ENCODE measurements around the gene RO60. TPM values are rescaled to one million over a fixed set of nuclear protein-coding genes. Genes with fewer than 3 reads are reported as not detected.

The RO60 gene
- total RNA-seq, 1 experiment from 2014 or later = 69.5 TPM

DNA sequence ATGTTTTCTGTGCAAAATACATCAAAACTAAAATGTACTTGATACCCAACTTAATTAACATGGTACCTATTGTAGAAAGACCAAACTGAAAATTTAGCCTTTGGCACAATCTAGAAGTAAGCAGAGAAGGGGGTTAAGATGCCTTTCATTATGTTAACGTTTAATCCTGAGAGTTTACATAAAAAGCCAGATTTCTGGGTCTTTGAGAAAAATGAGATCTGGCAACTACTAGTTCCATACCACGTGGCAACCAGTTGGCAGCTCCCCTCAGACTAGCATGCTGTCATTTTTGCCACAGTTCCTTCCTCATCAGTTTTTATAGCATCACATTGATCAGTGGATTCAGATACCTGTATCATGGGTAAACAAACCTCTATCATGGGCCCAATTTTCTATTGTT, 1.5 kb downstream of the RO60 start:
- H3K36me3 ChIP-seq (ENCODE audit: control insufficient read depth in 1 of 2, insufficient read depth in 2 of 2, low read length in 2 of 2) = no peaks in the 10 kb centered on the region; a peak in 1 of 4 replicates
- peaks cover 11 to 25% of the 10 kb centered on the region in 2 experiments; a peak in 3 of 4 replicates for H3K4me1 ChIP-seq (ENCODE audit: control insufficient read depth in 1 of 2, insufficient read depth in 2 of 2, low read length in 2 of 2)
- no peak overlapping the region for H2AFZ ChIP-seq (ENCODE audit: low read depth, low read length, poor library complexity, severe bottlenecking)
- ChIA-PET CTCF (no interaction called here), RAD21 (ENCODE audit: low non-redundant PET in 1 of 2, low total read pairs in 2 of 2, uncharacterized antibody in 2 of 2, unreplicated experiment in 2 of 2) (no interaction called here), POLR2A (no interaction called here)
- H3K79me2 ChIP-seq (ENCODE audit: insufficient read depth, low read length) = peaks cover 97% of the 10 kb centered on the region
- peaks cover 7% of the 10 kb centered on the region; the same call in 1 of the 2 replicates for H4K20me1 ChIP-seq (ENCODE audit: insufficient read depth)
- peak overlapping the region; percentile 93; the same call in 1 of the 2 replicates for H3K27ac ChIP-seq (ENCODE audit: low read depth, low read length)
- H3K4me3 ChIP-seq (replicated peaks in 1 of 2; ENCODE audit: low read depth in 1 of 2, low read length in 2 of 2) = peak overlapping the region; percentile 77 to 92
- no peaks in the 10 kb centered on the region for H3K27me3 ChIP-seq (ENCODE audit: insufficient read depth, low read length)
- ATAC-seq (no peak), DNase-seq (ENCODE audit: low read depth, low spot score) (no peak)
- H3K4me2 ChIP-seq (ENCODE audit: low read length) = peak overlapping the region; percentile 74
- no peaks in the 10 kb centered on the region for H3K9me3 ChIP-seq (ENCODE audit: control insufficient read depth in 1 of 2, insufficient read depth in 1 of 2, low read depth in 1 of 2, low read length in 2 of 2)
- peak overlapping the region; percentile 93 for H3K9ac ChIP-seq (ENCODE audit: low read length)
- H3K9me2 ChIP-seq (ENCODE audit: insufficient read depth) = no peaks in the 10 kb centered on the region
- TF ChIP-seq, protein P1, sequence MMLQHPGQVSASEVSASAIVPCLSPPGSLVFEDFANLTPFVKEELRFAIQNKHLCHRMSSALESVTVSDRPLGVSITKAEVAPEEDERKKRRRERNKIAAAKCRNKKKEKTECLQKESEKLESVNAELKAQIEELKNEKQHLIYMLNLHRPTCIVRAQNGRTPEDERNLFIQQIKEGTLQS (IDR thresholded peaks at IDR 0.05) = no peak
- 0 out of 2 replicates have a peak, but pooled peaks have one; percentile 8 for TF ChIP-seq ELF1 (IDR thresholded peaks at IDR 0.05; ENCODE audit: borderline replicate concordance, low read depth)
- TF ChIP-seq ZFX (IDR thresholded peaks at IDR 0.05) = no peak
- TF ChIP-seq, protein P2, sequence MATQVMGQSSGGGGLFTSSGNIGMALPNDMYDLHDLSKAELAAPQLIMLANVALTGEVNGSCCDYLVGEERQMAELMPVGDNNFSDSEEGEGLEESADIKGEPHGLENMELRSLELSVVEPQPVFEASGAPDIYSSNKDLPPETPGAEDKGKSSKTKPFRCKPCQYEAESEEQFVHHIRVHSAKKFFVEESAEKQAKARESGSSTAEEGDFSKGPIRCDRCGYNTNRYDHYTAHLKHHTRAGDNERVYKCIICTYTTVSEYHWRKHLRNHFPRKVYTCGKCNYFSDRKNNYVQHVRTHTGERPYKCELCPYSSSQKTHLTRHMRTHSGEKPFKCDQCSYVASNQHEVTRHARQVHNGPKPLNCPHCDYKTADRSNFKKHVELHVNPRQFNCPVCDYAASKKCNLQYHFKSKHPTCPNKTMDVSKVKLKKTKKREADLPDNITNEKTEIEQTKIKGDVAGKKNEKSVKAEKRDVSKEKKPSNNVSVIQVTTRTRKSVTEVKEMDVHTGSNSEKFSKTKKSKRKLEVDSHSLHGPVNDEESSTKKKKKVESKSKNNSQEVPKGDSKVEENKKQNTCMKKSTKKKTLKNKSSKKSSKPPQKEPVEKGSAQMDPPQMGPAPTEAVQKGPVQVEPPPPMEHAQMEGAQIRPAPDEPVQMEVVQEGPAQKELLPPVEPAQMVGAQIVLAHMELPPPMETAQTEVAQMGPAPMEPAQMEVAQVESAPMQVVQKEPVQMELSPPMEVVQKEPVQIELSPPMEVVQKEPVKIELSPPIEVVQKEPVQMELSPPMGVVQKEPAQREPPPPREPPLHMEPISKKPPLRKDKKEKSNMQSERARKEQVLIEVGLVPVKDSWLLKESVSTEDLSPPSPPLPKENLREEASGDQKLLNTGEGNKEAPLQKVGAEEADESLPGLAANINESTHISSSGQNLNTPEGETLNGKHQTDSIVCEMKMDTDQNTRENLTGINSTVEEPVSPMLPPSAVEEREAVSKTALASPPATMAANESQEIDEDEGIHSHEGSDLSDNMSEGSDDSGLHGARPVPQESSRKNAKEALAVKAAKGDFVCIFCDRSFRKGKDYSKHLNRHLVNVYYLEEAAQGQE (IDR thresholded peaks at IDR 0.05; ENCODE audit: low read depth) = no peak
- no peak for TF ChIP-seq SP1 (IDR thresholded peaks at IDR 0.05; ENCODE audit: low read depth)
- no TSS peak for BruUV-seq (replicated peaks)
- intact Hi-C loops (cut with micrococcal nuclease) = no loop called here

All from HCT116 (cell line).